ENCODE results near the gene SCEL. TPM values are rescaled to one million over a fixed set of nuclear protein-coding genes. Genes with fewer than 3 reads are reported as not detected.

SCEL gene
- total RNA-seq, 1 experiment from 2014 or later, result 0.07 TPM

DNA sequence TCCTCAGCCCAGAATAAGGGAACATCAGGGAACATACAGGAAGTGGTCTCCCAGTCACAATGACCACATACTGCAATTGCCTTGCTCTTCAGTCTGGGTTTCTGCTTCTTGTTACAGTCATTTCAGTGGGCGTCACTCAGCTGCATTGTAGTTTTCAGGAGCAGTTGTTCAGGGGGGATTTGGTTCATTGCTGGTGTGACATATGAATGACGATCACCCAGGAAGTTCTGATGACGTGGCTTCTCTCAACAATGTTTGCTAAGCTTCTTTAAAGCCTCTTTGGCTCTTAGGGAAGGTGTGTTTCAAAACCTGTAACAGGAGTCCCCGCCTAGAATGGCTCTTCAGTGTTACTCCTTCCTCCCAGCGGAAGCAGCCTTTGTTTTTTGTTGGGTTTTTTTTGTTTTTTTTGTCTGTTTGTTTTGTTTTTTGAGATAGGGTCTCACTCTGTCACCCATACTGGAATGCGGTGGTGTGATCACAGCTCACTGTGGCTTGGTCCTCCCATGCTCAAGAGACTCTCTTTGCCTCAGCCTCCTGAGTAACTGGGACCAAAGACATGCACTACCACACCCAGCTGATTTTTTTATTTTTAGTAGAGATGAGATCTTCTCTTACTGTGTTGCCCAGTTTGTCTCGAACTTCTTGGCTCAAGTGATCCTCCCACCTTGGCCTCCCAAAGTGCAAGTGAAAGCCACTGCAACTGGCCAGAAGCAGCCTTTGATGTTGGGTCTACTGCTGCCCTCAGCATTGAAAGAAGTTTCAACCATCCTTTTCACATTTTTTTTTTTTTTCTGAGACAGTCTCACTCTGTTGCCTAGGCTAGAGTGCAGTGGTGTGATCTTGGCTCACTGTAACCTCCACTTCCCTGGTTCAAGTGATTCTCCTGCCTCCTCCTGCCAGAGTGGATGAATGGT is 1.4 kb upstream of the SCEL start:
- DNase-seq (ENCODE audit: low read depth, low spot score) (no peak), ATAC-seq (no peak)
- no peaks in the 10 kb centered on the region for H3K9me2 ChIP-seq (ENCODE audit: insufficient read depth)
- H3K27me3 ChIP-seq (ENCODE audit: insufficient read depth, low read length), result no peaks in the 10 kb centered on the region
- no peak overlapping the region for H3K27ac ChIP-seq (ENCODE audit: low read depth, low read length)
- no peak overlapping the region for H3K4me3 ChIP-seq (replicated peaks in 1 of 2; ENCODE audit: low read depth in 1 of 2, low read length in 2 of 2)
- no peaks in the 10 kb centered on the region for H3K36me3 ChIP-seq (ENCODE audit: control insufficient read depth in 1 of 2, insufficient read depth in 2 of 2, low read length in 2 of 2)
- H2AFZ ChIP-seq (ENCODE audit: low read depth, low read length, poor library complexity, severe bottlenecking), result no peak overlapping the region
- TF ChIP-seq POLR2AphosphoS5 (IDR thresholded peaks at IDR 0.05; ENCODE audit: low read depth, low read length) (no peak), EZH2 (IDR thresholded peaks at IDR 0.05) (no peak)
- TF ChIP-seq, protein P1, sequence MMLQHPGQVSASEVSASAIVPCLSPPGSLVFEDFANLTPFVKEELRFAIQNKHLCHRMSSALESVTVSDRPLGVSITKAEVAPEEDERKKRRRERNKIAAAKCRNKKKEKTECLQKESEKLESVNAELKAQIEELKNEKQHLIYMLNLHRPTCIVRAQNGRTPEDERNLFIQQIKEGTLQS (IDR thresholded peaks at IDR 0.05), result no peak
- H3K4me1 ChIP-seq (ENCODE audit: control insufficient read depth in 1 of 2, insufficient read depth in 2 of 2, low read length in 2 of 2), result peaks cover 7 to 11% of the 10 kb centered on the region in 2 experiments
- ChIA-PET RAD21 (ENCODE audit: low non-redundant PET in 1 of 2, low total read pairs in 2 of 2, uncharacterized antibody in 2 of 2, unreplicated experiment in 2 of 2) (no interaction called here), POLR2A (no interaction called here), CTCF (no interaction called here)
- no peaks in the 10 kb centered on the region for H4K20me1 ChIP-seq (ENCODE audit: insufficient read depth)
- H3K9me3 ChIP-seq (ENCODE audit: control insufficient read depth in 1 of 2, insufficient read depth in 1 of 2, low read depth in 1 of 2, low read length in 2 of 2), result no peaks in the 10 kb centered on the region
- no peak overlapping the region for H3K4me2 ChIP-seq (ENCODE audit: low read length)
- intact Hi-C loops (cut with micrococcal nuclease), result no loop called here
- no peak overlapping the region for H3K9ac ChIP-seq (ENCODE audit: low read length)
- H3K79me2 ChIP-seq (ENCODE audit: insufficient read depth, low read length), result no peaks in the 10 kb centered on the region
- BruUV-seq (replicated peaks), result no TSS peak

DNA sequence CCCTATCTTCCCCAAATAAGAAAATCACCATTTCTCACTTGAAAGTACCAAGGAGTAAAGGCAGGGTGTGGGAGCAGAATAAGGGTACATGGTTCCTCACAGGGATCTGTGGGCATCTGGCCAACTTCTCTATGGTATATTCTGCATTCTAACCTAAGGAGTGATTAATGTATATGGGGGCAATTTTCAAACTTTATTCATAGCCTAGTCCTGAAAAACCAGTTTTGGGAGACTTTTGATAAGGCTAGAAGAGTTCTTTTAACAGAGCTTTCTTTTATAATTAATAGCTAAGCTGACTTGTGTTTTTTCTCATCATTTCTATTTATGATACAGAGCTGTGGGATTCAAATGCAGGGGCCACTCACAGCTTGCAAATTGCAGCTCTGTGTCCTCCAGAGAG is 852 bp downstream of the SCEL start:
- no peaks in the 10 kb centered on the region for H3K36me3 ChIP-seq (ENCODE audit: control insufficient read depth in 1 of 2, insufficient read depth in 2 of 2, low read length in 2 of 2)
- peaks cover 7 to 11% of the 10 kb centered on the region in 2 experiments for H3K4me1 ChIP-seq (ENCODE audit: control insufficient read depth in 1 of 2, insufficient read depth in 2 of 2, low read length in 2 of 2)
- CTCF ChIA-PET, result no interaction called here
- H3K4me3 ChIP-seq (replicated peaks in 1 of 2; ENCODE audit: low read depth in 1 of 2, low read length in 2 of 2), result no peak overlapping the region
- H3K27ac ChIP-seq (ENCODE audit: low read depth, low read length), result no peak overlapping the region
- no peak for TF ChIP-seq YY1 (IDR thresholded peaks at IDR 0.05; ENCODE audit: extremely low read depth, insufficient replicate concordance, low read depth, low read length)
- TF ChIP-seq SIN3A (IDR thresholded peaks at IDR 0.05; ENCODE audit: low read depth), result no peak
- TF ChIP-seq CBX3 (IDR thresholded peaks at IDR 0.05; ENCODE audit: low read depth), result no peak
- TF ChIP-seq EGR1 (IDR thresholded peaks at IDR 0.05; ENCODE audit: low read depth), result no peak
- no peak for TF ChIP-seq EZH2 (IDR thresholded peaks at IDR 0.05)
- TF ChIP-seq, protein P2, sequence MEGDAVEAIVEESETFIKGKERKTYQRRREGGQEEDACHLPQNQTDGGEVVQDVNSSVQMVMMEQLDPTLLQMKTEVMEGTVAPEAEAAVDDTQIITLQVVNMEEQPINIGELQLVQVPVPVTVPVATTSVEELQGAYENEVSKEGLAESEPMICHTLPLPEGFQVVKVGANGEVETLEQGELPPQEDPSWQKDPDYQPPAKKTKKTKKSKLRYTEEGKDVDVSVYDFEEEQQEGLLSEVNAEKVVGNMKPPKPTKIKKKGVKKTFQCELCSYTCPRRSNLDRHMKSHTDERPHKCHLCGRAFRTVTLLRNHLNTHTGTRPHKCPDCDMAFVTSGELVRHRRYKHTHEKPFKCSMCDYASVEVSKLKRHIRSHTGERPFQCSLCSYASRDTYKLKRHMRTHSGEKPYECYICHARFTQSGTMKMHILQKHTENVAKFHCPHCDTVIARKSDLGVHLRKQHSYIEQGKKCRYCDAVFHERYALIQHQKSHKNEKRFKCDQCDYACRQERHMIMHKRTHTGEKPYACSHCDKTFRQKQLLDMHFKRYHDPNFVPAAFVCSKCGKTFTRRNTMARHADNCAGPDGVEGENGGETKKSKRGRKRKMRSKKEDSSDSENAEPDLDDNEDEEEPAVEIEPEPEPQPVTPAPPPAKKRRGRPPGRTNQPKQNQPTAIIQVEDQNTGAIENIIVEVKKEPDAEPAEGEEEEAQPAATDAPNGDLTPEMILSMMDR (IDR thresholded peaks at IDR 0.05 in 2 of 3, conservative IDR thresholded peaks at IDR 0.05 in 1 of 3; ENCODE audit: borderline replicate concordance in 1 of 3, insufficient read depth in 1 of 3, low read depth in 2 of 3, low read length in 2 of 3), result no peak
- no peak for TF ChIP-seq SP1 (IDR thresholded peaks at IDR 0.05; ENCODE audit: low read depth)
- no peak for TF ChIP-seq SRF (IDR thresholded peaks at IDR 0.05; ENCODE audit: low read depth)
- H3K4me2 ChIP-seq (ENCODE audit: low read length), result no peak overlapping the region
- H3K27me3 ChIP-seq (ENCODE audit: insufficient read depth, low read length), result no peaks in the 10 kb centered on the region
- RAD21 ChIA-PET (ENCODE audit: low non-redundant PET in 1 of 2, low total read pairs in 2 of 2, uncharacterized antibody in 2 of 2, unreplicated experiment in 2 of 2), result no interaction called here
- H2AFZ ChIP-seq (ENCODE audit: low read depth, low read length, poor library complexity, severe bottlenecking), result no peak overlapping the region
- H4K20me1 ChIP-seq (ENCODE audit: insufficient read depth), result no peaks in the 10 kb centered on the region
- H3K9ac ChIP-seq (ENCODE audit: low read length), result no peak overlapping the region
- H3K9me3 ChIP-seq (ENCODE audit: control insufficient read depth in 1 of 2, insufficient read depth in 1 of 2, low read depth in 1 of 2, low read length in 2 of 2), result no peaks in the 10 kb centered on the region
- DNase-seq (ENCODE audit: low read depth, low spot score) (no peak), ATAC-seq (no peak)
- POLR2A ChIA-PET, result interaction anchor here (1.2 kb wide), 1 partner anchor 8 kb away, joined by 3 read pairs; no protein-coding TSS in a partner anchor
- no TSS peak for BruUV-seq (replicated peaks)
- intact Hi-C loops (cut with micrococcal nuclease), result no loop called here
- H3K79me2 ChIP-seq (ENCODE audit: insufficient read depth, low read length), result no peaks in the 10 kb centered on the region
- H3K9me2 ChIP-seq (ENCODE audit: insufficient read depth), result no peaks in the 10 kb centered on the region
